DOHH2 (cell line): ENCODE data around the gene PLPPR1.

Experiments
- CTCF ChIP-seq: fragments of 200-600 bp; sonication (generic); IDR thresholded peaks from one replicate; pipeline ENCODE4 v1.5.1; 2014; ENCODE audit warnings: antibody characterized with exemption, mild to moderate bottlenecking, low read depth, low read length; ENCODE audit not compliant: poor library complexity, severe bottlenecking
- EZH2phosphoT487 ChIP-seq: fragments of 200-600 bp; sonication (generic); IDR thresholded peaks from 2 replicates; pipeline ENCODE4 v1.6.1; 2017; ENCODE audit warnings: borderline replicate concordance, mild to moderate bottlenecking, antibody characterized with exemption, low read length, moderate library complexity, mixed read lengths

- TF ChIP-seq CTCF (no peak), EZH2phosphoT487 (no peak)
These were observed 305.6 kb downstream of the PLPPR1 start for GRCh38 chr9:101333926-101334702.
